OCI-LY3 (cell line): ENCODE measurements around the gene ZSWIM6.

Source experiments
- CTCF ChIP-seq: fragments of 200-600, 300-600 bp; sonication (generic); IDR thresholded peaks from 2 replicates; pipeline ENCODE4 v1.5.1; 2014; ENCODE audit warnings: antibody characterized with exemption, low read length, low read depth
- EZH2phosphoT487 ChIP-seq: fragments of 200-600 bp; shearing (Covaris generic); IDR thresholded peaks from 2 replicates; pipeline ENCODE4 v1.6.1; 2018; ENCODE audit warnings: antibody characterized with exemption, mixed run types, low read depth

- TF ChIP-seq EZH2phosphoT487 (no peak), CTCF (no peak)
These were observed 133.0 kb downstream of the ZSWIM6 start for GRCh38 chr5:61465066-61465465.
